Activated CD4-positive, alpha-beta memory T cell treated with anti-CD3 and anti-CD28 coated beads for 36 hours (primary cell): ENCODE measurements around the gene TNXB. TPM values are rescaled to one million over a fixed set of nuclear protein-coding genes. Genes with fewer than 3 reads are reported as not detected.
"Not testable (repeated sequence)": the region's sequence is repeated elsewhere in the genome, so short reads cannot be mapped to it uniquely, and the experiment has no call there.

Experiments
- CTCF ChIA-PET: fragments of 350-600 bp; sonication (Branson Sonifier 250); formaldehyde crosslinking; loops from one replicate; lab custom pipeline; 2021; ENCODE audit warnings: antibody characterized with exemption, inconsistent platforms; lab: Charles Lee
- POLR2A ChIA-PET: fragments of 350-600 bp; sonication (Branson Sonifier 250); formaldehyde crosslinking; loops from one replicate; lab custom pipeline; 2021; ENCODE audit warnings: antibody characterized with exemption; lab: Charles Lee
- DNase-seq: peaks from one replicate; pipeline ENCODE4 v3.0.0-alpha.2; 2020
- H3K27ac Mint-ChIP-seq: one replicate; pipeline ENCODE4 v1.8.0; 2021; ENCODE audit warnings: mixed read lengths
- H3K27me3 Mint-ChIP-seq: one replicate; pipeline ENCODE4 v1.8.0; 2021; ENCODE audit warnings: mixed read lengths
- H3K36me3 Mint-ChIP-seq: one replicate; pipeline ENCODE4 v1.8.0; 2021; ENCODE audit warnings: mixed read lengths
- H3K4me1 Mint-ChIP-seq: one replicate; pipeline ENCODE4 v1.8.0; 2021; ENCODE audit warnings: low read depth, mixed read lengths
- H3K4me3 Mint-ChIP-seq: one replicate; pipeline ENCODE4 v1.8.0; 2021; ENCODE audit warnings: mild to moderate bottlenecking, mixed read lengths
- H3K9me3 Mint-ChIP-seq: one replicate; pipeline ENCODE4 v1.8.0; 2021; ENCODE audit warnings: mixed read lengths
- intact Hi-C: fragments of 100-400 bp; cut with micrococcal nuclease; formaldehyde crosslinking; loops from one replicate; pipeline ENCODE4 v1.15.1; 2023
- total RNA-seq, 2 experiments: library from RNA; stranded (reverse); gene quantifications; one replicate each; pipeline ENCODE4 v1.2.3, GENCODE V29; 2021

The TNXB gene
- total RNA-seq, 2 experiments from 2014 or later, result 5.2 to 5.8 TPM

- H3K27me3 Mint-ChIP-seq, H3K4me3 Mint-ChIP-seq, DNase-seq, CTCF ChIA-PET, intact Hi-C loops, H3K9me3 Mint-ChIP-seq, H3K36me3 Mint-ChIP-seq, H3K27ac Mint-ChIP-seq, H3K4me1 Mint-ChIP-seq, POLR2A ChIA-PET: not testable (repeated sequence)
Observed at GRCh38 chr6:32039321-32040274, 69.5 kb downstream of the TNXB start.

GRCh38 chr6:32038878-32039277, 70.3 kb downstream of the TNXB start:
- H3K27ac Mint-ChIP-seq, H3K9me3 Mint-ChIP-seq, POLR2A ChIA-PET, intact Hi-C loops, DNase-seq, H3K36me3 Mint-ChIP-seq, CTCF ChIA-PET, H3K4me1 Mint-ChIP-seq, H3K27me3 Mint-ChIP-seq, H3K4me3 Mint-ChIP-seq: not testable (repeated sequence)

GRCh38 chr6:32037598-32038524, 71.3 kb downstream of the TNXB start, which contains the start of gene CYP21A2:
TSS of gene CYP21A2 (plus strand) at chr6:32038415. CDS start at chr6:32038423, 8 bp downstream.
- DNase-seq, H3K4me1 Mint-ChIP-seq, H3K27me3 Mint-ChIP-seq, POLR2A ChIA-PET, H3K9me3 Mint-ChIP-seq, intact Hi-C loops, H3K36me3 Mint-ChIP-seq, CTCF ChIA-PET, H3K4me3 Mint-ChIP-seq, H3K27ac Mint-ChIP-seq: not testable (repeated sequence)

- CTCF ChIA-PET, H3K27ac Mint-ChIP-seq, H3K27me3 Mint-ChIP-seq, DNase-seq, intact Hi-C loops, POLR2A ChIA-PET, H3K4me3 Mint-ChIP-seq, H3K36me3 Mint-ChIP-seq, H3K9me3 Mint-ChIP-seq, H3K4me1 Mint-ChIP-seq: not testable (repeated sequence)
Observed at GRCh38 chr6:32037136-32037535, 72.0 kb downstream of the TNXB start.

- CTCF ChIA-PET, intact Hi-C loops, H3K9me3 Mint-ChIP-seq, H3K27ac Mint-ChIP-seq, DNase-seq, H3K27me3 Mint-ChIP-seq, POLR2A ChIA-PET, H3K4me3 Mint-ChIP-seq, H3K36me3 Mint-ChIP-seq, H3K4me1 Mint-ChIP-seq: not testable (repeated sequence)
Observed at GRCh38 chr6:32035283-32036013, 73.7 kb downstream of the TNXB start.

GRCh38 chr6:32029553-32029952, 79.6 kb downstream of the TNXB start:
- POLR2A ChIA-PET, H3K9me3 Mint-ChIP-seq, intact Hi-C loops, H3K36me3 Mint-ChIP-seq, H3K4me1 Mint-ChIP-seq, DNase-seq, H3K27ac Mint-ChIP-seq, H3K27me3 Mint-ChIP-seq, H3K4me3 Mint-ChIP-seq, CTCF ChIA-PET: not testable (repeated sequence)

- H3K27ac Mint-ChIP-seq, H3K9me3 Mint-ChIP-seq, intact Hi-C loops, H3K36me3 Mint-ChIP-seq, H3K4me3 Mint-ChIP-seq, H3K27me3 Mint-ChIP-seq, CTCF ChIA-PET, DNase-seq, H3K4me1 Mint-ChIP-seq, POLR2A ChIA-PET: not testable (repeated sequence)
Observed at GRCh38 chr6:32028631-32029030, 80.5 kb downstream of the TNXB start.

GRCh38 chr6:32022100-32022499, 87.0 kb downstream of the TNXB start:
- H3K9me3 Mint-ChIP-seq, CTCF ChIA-PET, DNase-seq, H3K27me3 Mint-ChIP-seq, H3K4me1 Mint-ChIP-seq, H3K27ac Mint-ChIP-seq, H3K4me3 Mint-ChIP-seq, H3K36me3 Mint-ChIP-seq, intact Hi-C loops, POLR2A ChIA-PET: not testable (repeated sequence)

GRCh38 chr6:32014547-32014946, 94.6 kb downstream of the TNXB start, which contains the start of gene C4B:
TSS of gene C4B (plus strand) at chr6:32014795. CDS start at chr6:32014846, 51 bp downstream.
- H3K4me1 Mint-ChIP-seq, H3K36me3 Mint-ChIP-seq, H3K9me3 Mint-ChIP-seq, intact Hi-C loops, CTCF ChIA-PET, POLR2A ChIA-PET, H3K27ac Mint-ChIP-seq, H3K4me3 Mint-ChIP-seq, H3K27me3 Mint-ChIP-seq, DNase-seq: not testable (repeated sequence)

- H3K27ac Mint-ChIP-seq, DNase-seq, intact Hi-C loops, H3K36me3 Mint-ChIP-seq, POLR2A ChIA-PET, H3K4me1 Mint-ChIP-seq, H3K9me3 Mint-ChIP-seq, CTCF ChIA-PET, H3K27me3 Mint-ChIP-seq, H3K4me3 Mint-ChIP-seq: not testable (repeated sequence)
Observed at GRCh38 chr6:32013738-32014137, 95.4 kb downstream of the TNXB start.

GRCh38 chr6:32012941-32013617, 96.1 kb downstream of the TNXB start:
- H3K4me3 Mint-ChIP-seq, H3K9me3 Mint-ChIP-seq, CTCF ChIA-PET, H3K27ac Mint-ChIP-seq, H3K4me1 Mint-ChIP-seq, intact Hi-C loops, H3K27me3 Mint-ChIP-seq, DNase-seq, POLR2A ChIA-PET, H3K36me3 Mint-ChIP-seq: not testable (repeated sequence)
